GM12878 (cell line): Measurements from ENCODE around the gene PCDHGA4. TPM values are rescaled to one million over a fixed set of nuclear protein-coding genes. Genes with fewer than 3 reads are reported as not detected.

Source experiments
- ATAC-seq: fragments of 200-7000 bp; cut with Tn5 transposase; 3 replicates; pipeline ENCODE4 v1.9.1; 2020; ENCODE audit warnings: mild to moderate bottlenecking, moderate library complexity
- BruUV-seq: library from RNA; stranded (reverse); fragments of 400-500 nt; replicated peaks from 2 replicates; lab custom pipeline; 2021; lab: Mats Ljungman, UMichigan
- CTCF ChIA-PET: fragments of 300-600 bp; sonication (Branson Sonifier 250); formaldehyde crosslinking; extraction: SDS; loops from one replicate; lab custom pipeline; 2021; ENCODE audit warnings: inconsistent platforms; lab: Yijun Ruan, JAX
- POLR2A ChIA-PET: fragments of 350-600 bp; formaldehyde crosslinking; extraction: SDS; loops from one replicate; lab custom pipeline; 2021; ENCODE audit warnings: inconsistent platforms; lab: Charles Lee
- RAD21 ChIA-PET: fragments of 300-600 bp; sonication (Branson Sonifier 250); formaldehyde crosslinking; loops from one replicate; lab custom pipeline; 2023; ENCODE audit warnings: antibody characterized with exemption; ENCODE audit not compliant: unreplicated experiment; lab: Charles Lee
- SMC1A ChIA-PET: fragments of 300-600 bp; sonication (Branson Sonifier 250); formaldehyde crosslinking; loops from one replicate; lab custom pipeline; 2023; ENCODE audit not compliant: unreplicated experiment, uncharacterized antibody; lab: Charles Lee
- DNase-seq: peaks from one replicate; pipeline ENCODE4 v3.0.0-alpha.2; 2011; ENCODE audit warnings: low read depth, low spot score
- FAIRE-seq: peaks from 3 replicates; lab custom pipeline; 2011; peaks lifted over from hg19 to GRCh38; lab: Jason Lieb, UNC
- H2AFZ ChIP-seq: 2 replicates; pipeline ENCODE4 v1.6.0; 2011; ENCODE audit warnings: low read depth, low read length, control low read depth; ENCODE audit not compliant: control insufficient read depth
- H3K27ac ChIP-seq: 2 replicates; pipeline ENCODE4 v1.5.1; 2011; ENCODE audit warnings: control low read depth; ENCODE audit not compliant: control insufficient read depth, insufficient read depth
- H3K27me3 ChIP-seq, 2 experiments: replicated peaks in 1 of 2; 2 replicates each; pipeline versions ENCODE4 v1.6.0 to v1.6.1; 2011; ENCODE audit warnings: low read length in 1 of 2; ENCODE audit not compliant: control insufficient read depth in 2 of 2, insufficient read depth in 2 of 2
- H3K36me3 ChIP-seq, 2 experiments: 2 replicates each; pipeline ENCODE4 v1.5.1; 2011; ENCODE audit warnings: low read length in 1 of 2; ENCODE audit not compliant: control insufficient read depth in 2 of 2, insufficient read depth in 2 of 2
- H3K4me1 ChIP-seq: 2 replicates; pipeline ENCODE4 v1.6.1; 2011; ENCODE audit warnings: mild to moderate bottlenecking, low read length, moderate library complexity, mixed read lengths; ENCODE audit not compliant: control insufficient read depth, insufficient read depth
- H3K4me2 ChIP-seq: 2 replicates; pipeline ENCODE4 v1.6.0; 2011; ENCODE audit warnings: control low read depth; ENCODE audit not compliant: control insufficient read depth, insufficient read depth
- H3K4me3 ChIP-seq: fragments of 200-600 bp; sonication (generic); 2 replicates; pipeline ENCODE4 v1.5.1; 2016
- H3K79me2 ChIP-seq: 2 replicates; pipeline ENCODE4 v1.6.0; 2011; ENCODE audit warnings: low read length; ENCODE audit not compliant: control insufficient read depth, insufficient read depth
- H3K9ac ChIP-seq: 2 replicates; pipeline ENCODE4 v1.8.0; 2011; ENCODE audit warnings: low read length, control low read depth, mixed read lengths; ENCODE audit not compliant: control insufficient read depth, insufficient read depth
- H3K9me3 ChIP-seq: replicated peaks from 3 replicates; pipeline ENCODE4 v1.5.1; 2011; ENCODE audit warnings: mild to moderate bottlenecking, low read length; ENCODE audit not compliant: control insufficient read depth, insufficient read depth
- H4K20me1 ChIP-seq: 2 replicates; pipeline ENCODE4 v1.6.0; 2011; ENCODE audit not compliant: control insufficient read depth, insufficient read depth
- CREM ChIP-seq: IDR thresholded peaks from 2 replicates; pipeline ENCODE4 v1.6.1; 2014; ENCODE audit warnings: antibody characterized with exemption, low read depth
- HDAC2 ChIP-seq: fragments of 200-600 bp; sonication (generic); IDR thresholded peaks from 2 replicates; pipeline ENCODE4 v1.6.1; 2017
- JUNB ChIP-seq: IDR thresholded peaks from 2 replicates; pipeline ENCODE4 v1.6.1; 2016; ENCODE audit warnings: antibody characterized with exemption, mild to moderate bottlenecking
- RFX5 ChIP-seq: IDR thresholded peaks from 2 replicates; pipeline ENCODE4 v1.6.1; 2011; ENCODE audit warnings: low read depth, low read length, improper control_type of control experiment
- SREBF2 ChIP-seq: IDR thresholded peaks from 2 replicates; pipeline ENCODE4 v1.6.1; 2012; ENCODE audit warnings: mild to moderate bottlenecking, low read length
- TAF1 ChIP-seq: IDR thresholded peaks from 2 replicates; pipeline ENCODE4 v1.6.1; 2011; ENCODE audit warnings: mild to moderate bottlenecking, low read depth, low read length, borderline replicate concordance
- TARDBP ChIP-seq: IDR thresholded peaks from 2 replicates; pipeline ENCODE4 v1.6.1; 2016; ENCODE audit warnings: borderline replicate concordance
- WGBS: methylation state at CpG from one replicate; pipeline ENCODE4 v1.1.6; 2016; ENCODE audit warnings: low lambda C conversion rate; ENCODE audit not compliant: insufficient replicate concordance, insufficient coverage; ENCODE audit errors: missing lambda C conversion rate; 5-methylcytosine and 5-hydroxymethylcytosine counted together
- in situ Hi-C: fragments of 300-500 bp; cut with MboI; formaldehyde crosslinking; loops from 9 replicates; pipeline ENCODE4 v1.14.3; 2018; ENCODE audit warnings: mixed read lengths
- intact Hi-C: fragments of 100-400 bp; cut with micrococcal nuclease; formaldehyde crosslinking; loops from one replicate; pipeline ENCODE4 v1.14.2; 2022; ENCODE audit not compliant: unreplicated experiment
- polyA plus RNA-seq, 11 experiments: library from polyadenylated mRNA; depleted of rRNA in 4 of 11; unstranded in 6 of 11; stranded (reverse) in 5 of 11; fragments of >200 nt; fragmentation: Nextera tagmentation in 4 of 11; fragmentation: Illumina TruSeq in 1 of 11; extraction: Ambion mirVana in 4 of 11; extraction: Trizol in 1 of 11; gene quantifications; 1 replicate in 1 of 11; 2 replicates in 10 of 11; pipeline versions ENCODE4 v1.2.1 to v1.2.3, GENCODE V29; 2011 to 2016; ENCODE audit warnings: inconsistent platforms in 2 of 11, missing spikeins in 2 of 11, low read depth in 1 of 11
- total RNA-seq, 4 experiments: library from RNA; depleted of rRNA in 3 of 4; stranded (reverse); fragments of >200 nt in 3 of 4; fragmentation: Illumina TruSeq in 1 of 4; extraction: Trizol in 1 of 4; gene quantifications; 2 replicates each; pipeline versions ENCODE4 v1.2.1 to v1.2.3, GENCODE V29; 2013 to 2021
- TF ChIP-seq, protein P1 (sequence below): IDR thresholded peaks from 2 replicates; pipeline ENCODE4 v1.6.1; 2011; ENCODE audit warnings: low read depth, mild to moderate bottlenecking, low read length, moderate library complexity, borderline replicate concordance; ENCODE audit errors: extremely low read depth
- TF ChIP-seq, protein P2 (sequence below): fragments of 450-650 bp; IDR thresholded peaks from 2 replicates; pipeline ENCODE4 v1.6.1; 2017; ENCODE audit warnings: low read depth, mild to moderate bottlenecking, moderate library complexity

Gene PCDHGA4
- total and polyA plus RNA-seq, 10 of the 15 experiments (the other 5 are each of a cell fraction or from before 2014, with no cell fraction given): 0.09 to 0.17 (median 0.13) TPM; not detected in 3

DNA sequence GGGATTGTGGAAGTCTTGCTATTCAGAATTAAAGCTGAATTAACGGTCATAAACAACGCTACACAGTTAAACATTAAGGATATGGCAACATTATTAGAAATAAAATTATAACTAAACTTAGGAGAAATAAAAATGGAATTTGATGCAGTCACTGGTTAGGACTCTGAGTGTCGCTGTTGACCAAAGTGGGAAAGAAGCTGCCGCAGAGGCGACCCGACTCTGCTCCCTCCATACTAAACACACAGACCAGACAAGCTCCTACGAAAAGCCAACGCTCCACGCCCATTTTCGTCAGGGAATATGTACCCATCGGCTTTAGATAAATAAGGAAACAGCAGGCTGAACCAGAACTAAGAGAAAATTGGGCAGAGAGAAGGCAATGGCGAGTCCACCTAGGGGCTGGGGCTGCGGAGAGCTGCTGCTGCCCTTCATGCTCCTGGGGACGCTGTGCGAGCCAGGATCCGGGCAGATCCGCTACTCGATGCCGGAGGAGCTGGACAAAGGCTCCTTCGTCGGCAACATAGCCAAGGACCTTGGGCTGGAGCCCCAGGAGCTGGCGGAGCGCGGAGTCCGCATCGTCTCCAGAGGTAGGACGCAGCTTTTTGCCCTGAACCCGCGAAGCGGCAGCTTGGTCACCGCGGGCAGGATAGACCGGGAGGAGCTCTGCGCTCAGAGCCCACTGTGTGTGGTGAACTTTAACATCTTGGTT, 9.3 kb downstream of the PCDHGA4 start, which contains the start of gene PCDHGA5 (continued):
- TF ChIP-seq HDAC2: no peak

GRCh38 chr5:141366016-141366896, 11.4 kb downstream of the PCDHGA4 start:
- Histone ChIP-seq H3K79me2 (no peaks in the 10 kb centered on the region), H4K20me1 (no peaks in the 10 kb centered on the region), H3K27ac (no peak overlapping the region), H3K36me3 (no peaks in the 10 kb centered on the region), H3K4me3 (no peak overlapping the region), H3K4me1 (no peaks in the 10 kb centered on the region), H3K4me2 (no peak overlapping the region), H3K9ac (no peak overlapping the region), H3K9me3 (peaks cover 13% of the 10 kb centered on the region; the same call in 1 of the 3 replicates), H2AFZ (no peak overlapping the region), H3K27me3 (no peaks in the 10 kb centered on the region; a peak in 1 of 4 replicates)
- no peak for TF ChIP-seq SREBF2
- no peak for TF ChIP-seq CREM
- TF ChIP-seq, protein P1, sequence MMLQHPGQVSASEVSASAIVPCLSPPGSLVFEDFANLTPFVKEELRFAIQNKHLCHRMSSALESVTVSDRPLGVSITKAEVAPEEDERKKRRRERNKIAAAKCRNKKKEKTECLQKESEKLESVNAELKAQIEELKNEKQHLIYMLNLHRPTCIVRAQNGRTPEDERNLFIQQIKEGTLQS: no peak
- TF ChIP-seq, protein P2, sequence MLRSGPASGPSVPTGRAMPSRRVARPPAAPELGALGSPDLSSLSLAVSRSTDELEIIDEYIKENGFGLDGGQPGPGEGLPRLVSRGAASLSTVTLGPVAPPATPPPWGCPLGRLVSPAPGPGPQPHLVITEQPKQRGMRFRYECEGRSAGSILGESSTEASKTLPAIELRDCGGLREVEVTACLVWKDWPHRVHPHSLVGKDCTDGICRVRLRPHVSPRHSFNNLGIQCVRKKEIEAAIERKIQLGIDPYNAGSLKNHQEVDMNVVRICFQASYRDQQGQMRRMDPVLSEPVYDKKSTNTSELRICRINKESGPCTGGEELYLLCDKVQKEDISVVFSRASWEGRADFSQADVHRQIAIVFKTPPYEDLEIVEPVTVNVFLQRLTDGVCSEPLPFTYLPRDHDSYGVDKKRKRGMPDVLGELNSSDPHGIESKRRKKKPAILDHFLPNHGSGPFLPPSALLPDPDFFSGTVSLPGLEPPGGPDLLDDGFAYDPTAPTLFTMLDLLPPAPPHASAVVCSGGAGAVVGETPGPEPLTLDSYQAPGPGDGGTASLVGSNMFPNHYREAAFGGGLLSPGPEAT: no peak
- TF ChIP-seq TAF1: no peak
- TF ChIP-seq TARDBP: no peak
- TF ChIP-seq JUNB: no peak
- no peak for TF ChIP-seq RFX5
- intact Hi-C loops (no loop called here), in situ Hi-C loops (no loop called here)
- no TSS peak for BruUV-seq
- ChIA-PET RAD21 (no interaction called here), POLR2A (no interaction called here), SMC1A (no interaction called here), CTCF (interaction anchor here (1.3 kb wide), 1 partner anchor 197 kb away, joined by 3 read pairs; no protein-coding TSS in a partner anchor)
- FAIRE-seq: no peak
- DNase-seq: no peak
- no peak for ATAC-seq
- WGBS: 66% methylated on average over 46 of the region's 46 CpGs
